ENCODE results near the gene COX4I2. TPM values are rescaled to one million over a fixed set of nuclear protein-coding genes. Genes with fewer than 3 reads are reported as not detected.
A peak's percentile ranks its signal among the peaks of the same experiment; 100 is the strongest.

Gene COX4I2
- total RNA-seq, 2 experiments from 2014 or later = not detected

DNA sequence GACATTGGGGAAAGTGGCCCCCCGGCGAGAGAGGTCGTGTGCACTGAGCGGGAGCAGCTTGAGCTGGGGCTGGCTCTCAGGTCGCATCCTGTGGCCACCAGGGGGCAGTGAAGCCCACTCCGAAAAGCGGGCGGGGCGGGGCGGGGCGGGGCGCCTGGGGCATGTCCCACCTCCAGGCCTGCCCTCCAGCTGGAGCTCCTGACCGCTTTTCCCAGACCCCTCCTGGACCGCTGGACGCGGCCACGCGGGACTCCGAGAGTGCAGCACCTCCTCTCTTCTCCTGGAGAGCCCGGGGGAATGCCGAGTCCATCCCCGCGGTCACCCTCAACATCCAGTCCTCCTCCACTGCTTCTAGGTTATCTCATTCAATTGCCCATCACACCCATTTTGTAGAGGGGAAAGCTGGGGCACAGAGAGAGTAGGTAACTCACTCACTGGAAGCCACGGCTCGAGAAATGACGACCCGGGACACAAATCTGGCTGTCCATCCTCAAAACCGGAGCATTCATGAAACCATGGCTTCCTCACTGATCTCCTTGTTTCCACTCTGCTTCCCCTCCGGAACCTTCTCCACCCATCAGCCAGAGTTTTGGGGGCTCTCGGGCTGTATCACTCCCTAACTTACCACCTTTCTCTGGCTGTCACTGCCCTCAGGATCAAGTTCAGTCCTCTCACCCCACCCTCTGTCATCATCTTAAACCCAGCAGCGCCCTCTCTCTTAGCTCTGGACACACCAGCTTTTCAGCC, 24.1 kb downstream of the COX4I2 start:
- ChIA-PET POLR2A (interaction anchor here (0.6 to 4.2 kb wide), 14 partner anchors 13 to 67 kb away, joined by 3 to 79 read pairs (median 5); partner anchors contain the start of gene BCL2L1), CTCF (ENCODE audit: unreplicated experiment) (interaction anchor here (0.5 to 2.0 kb wide), 18 partner anchors 12 to 61 kb away, joined by 3 to 66 read pairs (median 6); partner anchors contain the start of gene BCL2L1)
- H3K4me1 ChIP-seq (ENCODE audit: insufficient read depth, low read length, poor library complexity, severe bottlenecking) = peaks cover 37% of the 10 kb centered on the region
- peak overlapping the region; percentile 58; the same call in 1 of the 2 replicates for H2AFZ ChIP-seq (ENCODE audit: low read length)
- peaks cover 32% of the 10 kb centered on the region; the same call in 1 of the 2 replicates for H3K36me3 ChIP-seq (ENCODE audit: insufficient read depth, low read length)
- TF ChIP-seq, protein P1, sequence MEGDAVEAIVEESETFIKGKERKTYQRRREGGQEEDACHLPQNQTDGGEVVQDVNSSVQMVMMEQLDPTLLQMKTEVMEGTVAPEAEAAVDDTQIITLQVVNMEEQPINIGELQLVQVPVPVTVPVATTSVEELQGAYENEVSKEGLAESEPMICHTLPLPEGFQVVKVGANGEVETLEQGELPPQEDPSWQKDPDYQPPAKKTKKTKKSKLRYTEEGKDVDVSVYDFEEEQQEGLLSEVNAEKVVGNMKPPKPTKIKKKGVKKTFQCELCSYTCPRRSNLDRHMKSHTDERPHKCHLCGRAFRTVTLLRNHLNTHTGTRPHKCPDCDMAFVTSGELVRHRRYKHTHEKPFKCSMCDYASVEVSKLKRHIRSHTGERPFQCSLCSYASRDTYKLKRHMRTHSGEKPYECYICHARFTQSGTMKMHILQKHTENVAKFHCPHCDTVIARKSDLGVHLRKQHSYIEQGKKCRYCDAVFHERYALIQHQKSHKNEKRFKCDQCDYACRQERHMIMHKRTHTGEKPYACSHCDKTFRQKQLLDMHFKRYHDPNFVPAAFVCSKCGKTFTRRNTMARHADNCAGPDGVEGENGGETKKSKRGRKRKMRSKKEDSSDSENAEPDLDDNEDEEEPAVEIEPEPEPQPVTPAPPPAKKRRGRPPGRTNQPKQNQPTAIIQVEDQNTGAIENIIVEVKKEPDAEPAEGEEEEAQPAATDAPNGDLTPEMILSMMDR (conservative IDR thresholded peaks at IDR 0.05; ENCODE audit: low read length) = peak; percentile 74
- TF ChIP-seq EZH2phosphoT487 (IDR thresholded peaks at IDR 0.05; ENCODE audit: borderline replicate concordance, low read depth, low read length) = no peak
- peak overlapping the region; percentile 64 for H3K27ac ChIP-seq (ENCODE audit: low read depth, low read length, poor library complexity, severe bottlenecking)
- H3K4me2 ChIP-seq (ENCODE audit: low read length) = peak overlapping the region; percentile 81
- peak overlapping the region; percentile 53 for H3K4me3 ChIP-seq (ENCODE audit: low read depth, low read length, poor library complexity, severe bottlenecking)
- H3K9me3 ChIP-seq (ENCODE audit: low read length) = no peaks in the 10 kb centered on the region
- BruUV-seq (replicated peaks) = no TSS peak
- H4K20me1 ChIP-seq (ENCODE audit: insufficient read depth, low read length) = no peaks in the 10 kb centered on the region
- intact Hi-C loops (cut with micrococcal nuclease; ENCODE audit: unreplicated experiment) = loop anchor here (1.0 kb wide), 3 partner anchors 23 to 62 kb away; no protein-coding TSS in a partner anchor
- H3K79me2 ChIP-seq (ENCODE audit: insufficient read depth, low read depth, low read length) = no peaks in the 10 kb centered on the region
- peak; percentile 83 for DNase-seq (ENCODE audit: low spot score)
- no peaks in the 10 kb centered on the region for H3K9me2 ChIP-seq (ENCODE audit: insufficient read depth, low read length)

DNA sequence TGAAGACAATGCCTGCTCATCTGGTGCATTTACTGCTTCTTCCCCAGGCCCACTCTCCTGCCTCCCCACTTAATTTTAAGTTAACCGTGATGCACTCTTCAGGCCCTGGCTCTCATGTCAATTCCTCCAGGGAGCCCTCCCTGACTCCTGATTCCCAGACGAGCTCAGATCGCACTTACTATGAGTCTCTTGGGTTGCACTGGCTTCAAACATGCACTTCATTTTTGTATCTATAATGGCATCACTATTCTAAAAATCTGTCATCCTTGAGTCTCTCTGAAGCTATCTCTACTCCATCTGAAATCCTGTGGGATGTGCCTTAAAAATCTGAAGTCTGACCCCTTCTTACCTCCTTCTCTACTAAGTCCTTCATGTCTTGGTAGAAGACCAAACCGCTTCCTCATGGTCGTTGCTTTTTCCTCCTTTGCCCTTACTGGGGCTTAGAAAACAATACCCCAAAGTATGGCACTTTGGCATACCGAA, 24.7 kb downstream of the COX4I2 start:
- POLR2A ChIA-PET = interaction anchor here (0.8 to 4.2 kb wide), 8 partner anchors 13 to 61 kb away, joined by 4 to 79 read pairs (median 8); partner anchors contain the start of gene BCL2L1
- no peaks in the 10 kb centered on the region for H3K79me2 ChIP-seq (ENCODE audit: insufficient read depth, low read depth, low read length)
- intact Hi-C loops (cut with micrococcal nuclease; ENCODE audit: unreplicated experiment) = no loop called here
- no peak overlapping the region for H2AFZ ChIP-seq (ENCODE audit: low read length)
- no TSS peak for BruUV-seq (replicated peaks)
- peaks cover 33% of the 10 kb centered on the region; the same call in 1 of the 2 replicates for H3K36me3 ChIP-seq (ENCODE audit: insufficient read depth, low read length)
- CTCF ChIA-PET (ENCODE audit: unreplicated experiment) = interaction anchor here (0.7 to 2.0 kb wide), 11 partner anchors 12 to 61 kb away, joined by 4 to 66 read pairs (median 8); partner anchors contain the start of gene BCL2L1
- DNase-seq (ENCODE audit: low spot score) = no peak
- no peak overlapping the region for H3K4me3 ChIP-seq (ENCODE audit: low read depth, low read length, poor library complexity, severe bottlenecking)
- TF ChIP-seq EZH2phosphoT487 (IDR thresholded peaks at IDR 0.05; ENCODE audit: borderline replicate concordance, low read depth, low read length) = no peak
- TF ChIP-seq, protein P1 (conservative IDR thresholded peaks at IDR 0.05; ENCODE audit: low read length) = no peak
- no peaks in the 10 kb centered on the region for H3K9me2 ChIP-seq (ENCODE audit: insufficient read depth, low read length)
- no peaks in the 10 kb centered on the region for H4K20me1 ChIP-seq (ENCODE audit: insufficient read depth, low read length)
- H3K27ac ChIP-seq (ENCODE audit: low read depth, low read length, poor library complexity, severe bottlenecking) = peak overlapping the region; percentile 64
- no peaks in the 10 kb centered on the region for H3K9me3 ChIP-seq (ENCODE audit: low read length)
- H3K4me2 ChIP-seq (ENCODE audit: low read length) = peak overlapping the region; percentile 81
- peaks cover 42% of the 10 kb centered on the region for H3K4me1 ChIP-seq (ENCODE audit: insufficient read depth, low read length, poor library complexity, severe bottlenecking)

Measured in OCI-LY7 (cell line).